ENCODE measurements around the gene DOCK11.
"Not testable (repeated sequence)": the region's sequence is repeated elsewhere in the genome, so short reads cannot be mapped to it uniquely, and the experiment has no call there.

DOCK11 gene

DNA sequence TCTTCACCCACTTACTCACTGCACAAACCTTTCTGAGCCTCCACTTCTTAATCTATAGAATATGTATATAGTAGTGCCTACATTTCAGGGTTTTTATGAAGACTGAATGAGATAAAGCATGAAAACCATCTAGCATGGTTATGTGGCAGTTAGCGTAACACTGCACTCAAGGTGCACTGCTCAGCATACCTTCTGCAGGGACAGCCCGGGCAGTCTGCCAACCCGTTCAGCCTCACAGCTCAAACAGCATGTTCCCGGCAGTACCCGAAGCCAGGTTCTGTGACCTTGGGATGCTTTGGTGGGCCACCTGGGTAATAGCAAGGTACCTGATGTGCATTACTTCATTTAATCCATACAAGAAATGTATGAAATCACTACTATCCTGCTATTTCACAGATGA lies 81.4 kb downstream of the DOCK11 start:
- DNase-seq = no peak

DNA sequence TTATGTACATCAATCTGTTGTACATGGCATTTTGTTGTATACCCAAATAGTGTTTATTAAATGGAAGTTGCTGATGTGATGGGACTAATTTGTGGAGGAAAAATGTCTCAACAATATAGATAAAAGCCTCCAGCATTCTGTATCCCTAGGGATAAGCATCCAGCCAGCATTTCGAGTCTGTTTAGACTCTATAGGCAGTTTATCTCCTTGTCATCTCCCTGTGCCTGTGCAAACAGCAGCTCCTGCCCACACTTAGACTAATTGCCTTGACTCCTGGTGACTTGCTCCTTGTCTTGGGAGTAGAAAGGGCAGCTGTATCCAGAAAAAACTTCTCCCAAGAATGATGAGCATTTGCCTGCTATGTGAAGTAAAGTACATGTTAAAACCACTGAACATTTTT lies 83.8 kb downstream of the DOCK11 start:
- DNase-seq = no peak

DNA sequence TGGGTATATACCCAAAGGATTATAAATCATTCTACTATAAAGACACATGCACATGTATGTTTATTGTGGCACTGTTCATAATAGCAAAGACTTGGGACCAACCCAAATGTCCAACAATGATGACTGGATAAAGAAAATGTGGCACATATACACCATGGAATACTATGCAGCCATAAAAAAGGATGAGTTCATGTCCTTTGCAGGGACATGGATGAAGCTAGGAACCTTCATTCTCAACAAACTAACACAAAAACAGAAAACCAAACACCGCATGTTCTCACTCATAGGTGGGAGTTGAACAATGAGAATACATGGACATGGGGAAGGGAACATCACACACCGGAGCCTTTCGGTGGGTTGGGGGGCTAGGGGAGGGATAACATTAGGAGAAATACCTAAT lies 87.3 kb downstream of the DOCK11 start:
- not testable (repeated sequence) for DNase-seq

DNA sequence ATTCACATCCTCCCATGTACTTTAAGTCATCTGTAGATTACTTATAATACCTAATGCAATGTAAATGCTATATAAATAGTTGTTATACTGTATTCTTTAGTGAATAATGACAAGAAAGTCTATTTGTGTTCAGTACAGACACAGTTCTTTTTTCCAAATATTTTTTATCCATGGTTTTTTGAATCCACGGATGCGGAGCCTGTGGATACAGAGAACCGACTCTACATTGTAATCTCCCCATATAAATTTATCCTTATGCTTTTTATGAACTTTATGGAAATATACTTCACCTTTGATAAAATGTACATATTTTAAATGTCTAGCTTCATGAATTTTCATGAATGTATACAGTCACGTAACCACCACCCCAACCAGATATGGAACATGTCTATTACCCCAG lies 88.2 kb downstream of the DOCK11 start:
- DNase-seq = no peak

DNA sequence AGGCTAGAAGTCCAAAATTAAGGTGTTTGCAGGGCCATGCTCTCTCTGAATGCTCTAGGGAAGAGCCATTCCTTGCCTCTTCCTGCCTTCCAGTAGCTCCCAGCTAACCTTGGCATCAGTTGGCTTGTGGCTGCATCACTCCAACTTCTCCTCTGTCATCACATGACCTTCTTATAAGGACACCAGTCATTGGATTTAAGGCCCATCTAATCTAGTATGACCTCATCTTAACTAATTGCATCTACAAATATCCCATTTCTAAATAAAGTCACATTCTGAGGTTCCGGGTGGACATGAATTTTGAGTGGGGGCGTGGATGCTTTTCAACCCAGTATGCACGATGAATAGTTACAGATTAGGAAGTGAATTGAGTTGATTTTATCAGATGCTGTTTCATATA lies 89.7 kb downstream of the DOCK11 start:
- no peak for DNase-seq

DNA sequence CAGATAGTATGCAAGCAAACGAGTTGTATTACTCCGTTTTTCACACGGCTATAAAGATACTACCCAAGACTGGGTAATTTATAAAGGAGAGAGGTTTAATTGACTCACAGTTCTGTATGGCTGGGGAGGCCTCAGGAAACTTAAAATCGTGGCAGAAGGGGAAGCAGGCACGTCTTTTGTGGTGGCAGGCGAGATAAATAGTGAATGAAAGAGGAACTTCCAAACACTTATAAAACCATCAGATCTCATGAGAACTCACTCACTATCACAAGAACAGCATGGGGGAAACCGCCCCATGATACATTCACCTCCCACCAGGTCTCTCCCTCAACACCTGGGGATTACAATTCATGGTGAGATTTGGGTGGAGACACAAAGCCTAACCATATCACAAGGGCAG lies 90.6 kb downstream of the DOCK11 start:
- not testable (repeated sequence) for DNase-seq

DNA sequence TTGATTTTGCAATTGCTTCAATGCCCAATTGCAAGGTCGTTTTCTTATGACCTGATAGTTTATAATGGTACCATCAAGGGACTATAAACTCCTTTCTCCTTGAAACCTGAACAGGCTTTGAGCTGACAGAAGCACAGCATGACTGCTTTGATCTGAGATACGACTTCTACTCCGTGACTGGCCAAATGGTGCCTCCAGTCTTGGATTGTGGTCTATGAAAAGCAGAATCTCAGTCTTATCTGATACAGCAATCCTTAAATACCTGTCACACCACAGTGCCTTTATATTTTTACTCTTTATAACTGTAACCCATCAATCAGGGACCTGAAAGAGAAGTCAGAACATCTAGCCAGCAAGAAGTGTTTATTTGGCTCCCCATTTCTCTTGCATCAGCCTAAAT lies 93.1 kb downstream of the DOCK11 start:
- no peak for DNase-seq

DNA sequence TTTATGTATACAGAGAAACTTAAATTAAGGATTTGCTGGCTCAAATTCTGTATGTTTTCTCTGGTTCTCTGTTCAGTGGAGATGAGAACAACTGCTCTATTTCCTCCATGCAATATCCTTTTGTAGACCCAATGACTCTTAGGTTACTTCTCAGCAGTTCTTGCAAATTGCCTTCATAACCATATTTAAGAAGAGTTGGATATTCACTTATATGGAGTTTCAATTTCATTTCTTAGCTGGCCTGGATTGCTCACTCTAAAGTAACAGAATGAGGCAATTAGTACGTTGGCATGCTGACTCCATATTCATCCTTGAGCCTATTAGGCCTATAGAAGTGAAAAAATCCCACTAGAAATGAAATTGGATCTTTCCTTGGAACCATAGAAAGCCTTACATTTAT lies 93.6 kb downstream of the DOCK11 start:
- no peak for DNase-seq

DNA sequence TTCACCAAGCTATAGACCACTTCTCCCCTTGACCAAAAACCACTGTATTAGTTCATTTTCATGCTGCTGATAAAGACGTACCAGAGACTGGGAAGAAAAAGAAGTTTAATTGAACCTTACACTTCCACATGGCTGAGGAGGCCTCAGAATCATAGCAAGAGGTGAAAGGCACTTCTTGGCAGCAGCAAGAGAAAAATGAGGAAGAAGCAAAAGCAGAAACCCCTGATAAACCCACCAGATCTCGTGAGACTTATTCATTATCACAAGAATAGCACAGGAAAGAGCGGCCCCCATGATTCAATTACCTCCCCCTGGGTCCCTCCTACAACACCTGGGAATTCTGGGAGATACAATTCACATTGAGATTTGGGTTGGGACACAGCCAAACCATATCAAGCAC lies 97.8 kb downstream of the DOCK11 start:
- no peak for DNase-seq

DNA sequence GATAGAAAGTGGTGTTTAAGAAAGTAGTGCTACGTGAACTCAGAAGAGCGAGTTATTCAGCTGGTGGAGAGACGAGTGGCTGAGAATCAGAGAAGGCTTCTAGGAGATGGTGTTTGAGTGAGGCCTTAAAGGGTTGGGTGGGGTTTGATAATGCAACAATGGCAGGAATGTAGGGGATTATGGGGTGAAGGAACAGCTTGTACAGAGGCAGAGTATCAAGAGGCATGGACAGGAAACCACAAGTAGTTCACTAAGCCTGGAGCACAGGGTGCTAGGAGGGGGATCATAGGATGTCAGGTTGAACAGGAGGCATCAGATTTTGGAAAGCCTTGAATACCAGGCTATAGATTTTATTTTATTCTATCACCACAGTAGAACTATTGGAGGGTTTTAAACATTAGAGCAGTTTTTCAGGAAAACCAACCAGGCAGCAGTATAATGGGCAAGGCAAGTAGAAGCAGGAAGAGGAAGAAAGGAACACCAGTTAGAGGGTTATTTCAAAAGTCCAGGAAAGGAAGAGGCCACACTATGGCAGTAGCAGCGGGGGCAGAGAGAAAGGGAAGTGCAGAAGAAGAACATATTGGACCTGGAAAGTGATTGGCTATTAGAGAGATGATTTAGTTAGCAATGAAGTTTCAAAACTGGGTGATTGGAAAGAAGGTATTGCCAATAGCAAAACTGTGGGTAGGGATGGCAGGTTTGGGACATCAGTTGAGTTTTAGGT lies 99.2 kb downstream of the DOCK11 start:
- no peak for DNase-seq

DNA sequence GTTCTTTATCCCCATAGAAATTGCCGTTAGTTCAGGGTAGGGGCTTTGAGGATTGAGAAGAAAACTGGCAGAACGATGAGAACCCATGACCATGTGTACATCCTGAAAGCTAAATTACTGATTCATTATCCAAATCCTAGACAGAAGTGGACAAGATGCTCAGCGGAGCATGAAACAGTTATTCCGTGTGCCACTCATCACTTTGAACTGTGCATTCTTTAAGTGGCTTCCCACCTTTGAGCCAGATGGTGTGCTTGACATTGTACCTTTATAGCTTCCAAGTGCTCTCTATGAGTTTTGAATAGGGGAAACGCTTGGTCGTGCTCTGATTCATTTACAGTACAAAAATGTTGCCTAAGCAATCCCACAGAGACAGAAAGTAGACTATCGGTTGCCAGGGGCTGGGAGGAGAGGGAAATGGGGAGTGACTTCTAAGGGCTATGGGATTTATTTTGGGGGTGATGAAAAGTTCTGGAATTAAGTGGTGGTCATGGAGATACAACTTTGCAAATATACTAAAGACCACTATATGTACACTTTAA lies 100.0 kb downstream of the DOCK11 start:
- no peak for DNase-seq

DNA sequence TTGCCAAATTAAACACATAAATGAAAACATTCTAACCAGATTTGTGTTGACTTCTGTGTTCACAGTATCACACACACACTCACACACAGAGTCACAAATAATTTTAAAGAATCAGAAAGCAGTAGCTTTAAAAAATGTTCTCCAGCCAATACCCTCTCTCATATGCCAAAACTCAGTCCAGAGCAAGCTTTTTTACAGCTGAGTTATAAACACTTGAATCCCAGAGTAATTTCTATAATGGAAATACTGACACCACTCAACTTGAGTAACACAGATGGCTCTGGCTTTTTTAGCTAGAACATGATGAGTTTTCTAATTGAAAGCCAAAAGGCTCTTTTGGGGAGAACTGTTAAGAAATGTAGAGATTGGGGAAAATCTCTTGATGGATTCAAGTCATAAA lies 100.8 kb downstream of the DOCK11 start:
- DNase-seq = no peak

DNA sequence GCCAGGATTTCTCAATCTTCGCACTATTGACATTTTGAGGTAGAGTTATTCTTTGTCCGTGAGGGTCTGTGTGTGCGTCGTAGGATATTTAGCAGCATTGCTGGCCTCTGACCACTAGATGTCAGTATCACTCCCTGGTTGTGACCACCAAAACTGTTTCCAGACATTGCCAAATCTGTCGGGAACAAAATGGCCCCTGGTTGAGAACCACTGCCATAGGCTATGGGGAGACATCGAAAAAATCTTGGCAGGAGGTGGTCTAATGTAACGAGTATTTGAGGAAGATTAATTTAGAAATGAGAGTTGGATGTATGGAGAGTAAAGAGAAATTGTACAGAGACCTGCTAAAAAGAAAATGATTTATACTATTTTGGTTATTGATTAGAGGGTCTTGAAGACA lies 108.4 kb downstream of the DOCK11 start:
- no peak for DNase-seq

DNA sequence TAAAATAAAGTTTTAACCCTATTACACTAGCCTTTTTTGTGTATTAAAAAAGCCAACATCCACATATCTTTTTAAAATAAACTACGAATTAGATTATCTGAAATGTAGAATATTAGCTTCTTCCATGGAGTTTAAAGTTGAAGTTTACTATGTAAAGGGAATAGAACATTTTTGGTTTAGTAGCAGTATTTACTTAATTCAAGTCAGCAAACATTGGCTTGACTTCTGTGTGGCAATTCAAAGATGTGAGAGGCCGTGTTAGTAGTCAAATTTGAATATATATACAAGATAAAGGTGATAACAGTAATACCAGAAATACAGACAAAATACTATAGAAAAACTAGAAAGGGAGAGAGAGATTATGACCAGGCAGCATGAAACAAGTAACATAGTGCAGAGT lies 116.7 kb downstream of the DOCK11 start:
- DNase-seq = no peak

DNA sequence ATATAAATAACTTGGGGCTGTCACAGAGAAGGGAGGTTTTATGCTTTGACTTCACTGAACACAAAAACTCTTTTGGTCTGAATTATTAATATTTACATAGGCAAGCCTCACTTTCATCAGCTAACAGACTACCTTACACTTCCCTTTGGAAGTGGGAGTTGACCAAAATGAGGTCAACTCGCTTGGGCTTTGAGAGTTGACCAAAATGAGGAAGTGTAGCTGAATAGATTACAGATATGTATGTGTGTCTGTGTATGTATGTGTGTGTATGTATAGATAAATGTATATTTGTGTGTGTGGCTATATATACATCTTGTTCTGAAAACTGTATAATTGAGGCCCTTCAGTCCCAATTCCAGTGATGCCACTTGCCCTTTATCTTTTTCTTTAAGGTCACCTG lies 118.5 kb downstream of the DOCK11 start:
- no peak for DNase-seq

DNA sequence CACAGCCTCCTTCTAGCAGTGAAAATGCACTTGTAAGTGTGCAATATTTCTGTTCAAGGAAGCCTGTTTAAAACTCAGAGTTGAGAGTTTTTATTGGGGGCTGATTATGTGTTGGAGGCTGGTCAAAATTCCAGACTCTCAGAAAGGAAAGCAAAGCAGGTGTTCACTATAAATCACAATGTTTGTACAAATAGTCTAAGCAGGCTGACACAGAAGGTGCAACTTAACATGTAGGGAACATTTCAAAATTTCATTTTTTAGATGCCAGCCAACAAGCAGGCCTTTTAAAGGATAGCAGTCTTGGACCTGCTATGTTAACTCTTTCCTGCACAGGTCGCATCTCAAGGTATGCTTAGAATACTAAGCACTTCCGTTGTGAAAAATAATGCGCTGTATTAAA lies 119.5 kb downstream of the DOCK11 start:
- DNase-seq = no peak

DNA sequence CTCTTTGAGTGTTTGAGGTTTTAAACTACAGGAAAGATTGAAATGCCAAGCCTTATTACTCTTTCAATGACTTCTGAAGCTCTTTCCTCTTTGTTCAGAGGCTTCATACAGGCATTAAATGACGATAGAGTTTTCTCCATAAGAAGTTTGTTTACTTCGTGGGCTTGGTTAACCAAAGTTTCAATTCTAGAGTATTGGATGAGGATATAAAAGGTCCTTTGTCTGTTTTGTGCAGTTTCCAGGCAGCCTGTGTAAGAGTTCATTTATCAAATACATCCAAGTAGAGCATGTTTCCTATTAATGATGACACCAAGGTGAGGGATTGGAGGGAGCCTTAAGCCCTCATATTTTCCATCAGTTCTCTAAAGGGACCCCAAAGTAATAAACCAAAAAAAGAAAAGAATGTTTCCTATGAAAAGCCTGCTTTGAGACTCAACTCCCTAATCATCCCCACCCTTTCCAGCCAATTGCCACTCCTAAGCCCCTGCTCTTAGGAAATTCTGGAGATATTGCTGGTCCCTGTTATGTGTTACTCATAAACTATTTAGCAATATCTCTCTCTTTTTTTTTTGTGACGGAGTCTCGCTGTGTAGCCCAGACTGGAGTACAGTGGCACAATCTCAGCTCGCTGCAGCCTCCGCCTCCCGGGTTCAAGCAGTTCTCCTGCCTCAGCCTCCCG lies 125.6 kb downstream of the DOCK11 start:
- no peak for DNase-seq

DNA sequence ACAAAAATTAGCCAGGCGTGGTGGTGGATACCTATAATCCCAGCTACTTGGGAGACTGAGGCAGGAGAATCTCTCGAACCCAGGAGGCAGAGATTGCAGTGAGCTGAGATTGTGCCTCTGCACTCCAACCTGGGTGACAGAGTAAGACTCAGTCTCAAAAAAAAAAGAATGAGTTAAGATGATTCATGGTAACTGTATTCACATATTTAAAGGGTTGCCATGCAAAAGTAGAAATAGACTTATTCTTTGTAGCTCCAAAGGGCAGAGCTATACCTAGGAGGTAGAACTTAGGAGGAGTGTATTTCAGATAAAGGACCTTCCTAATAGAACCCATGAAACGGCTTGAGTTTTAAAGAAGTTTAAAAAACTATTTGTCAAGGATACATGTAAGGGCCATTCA lies 127.4 kb downstream of the DOCK11 start:
- DNase-seq = no peak

DNA sequence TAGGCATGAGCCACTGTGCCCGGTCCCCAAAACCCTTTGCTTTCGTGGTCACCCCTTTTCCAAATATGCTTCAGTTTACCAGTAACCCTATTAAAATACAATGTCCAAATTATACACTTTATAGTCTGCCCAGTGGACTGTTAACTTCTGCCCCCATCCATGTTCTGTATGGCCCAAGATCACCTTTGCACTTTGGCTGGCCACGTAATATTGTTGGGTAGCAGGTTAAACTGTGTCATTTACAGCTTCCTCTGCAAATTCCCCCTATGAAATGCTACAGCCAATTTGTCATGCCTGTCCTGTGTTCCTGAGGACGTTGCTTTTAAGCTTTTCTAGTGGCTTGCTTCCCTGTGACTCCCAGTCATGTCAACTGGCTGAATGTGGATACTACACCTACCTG lies 130.7 kb downstream of the DOCK11 start:
- no peak for DNase-seq

DNA sequence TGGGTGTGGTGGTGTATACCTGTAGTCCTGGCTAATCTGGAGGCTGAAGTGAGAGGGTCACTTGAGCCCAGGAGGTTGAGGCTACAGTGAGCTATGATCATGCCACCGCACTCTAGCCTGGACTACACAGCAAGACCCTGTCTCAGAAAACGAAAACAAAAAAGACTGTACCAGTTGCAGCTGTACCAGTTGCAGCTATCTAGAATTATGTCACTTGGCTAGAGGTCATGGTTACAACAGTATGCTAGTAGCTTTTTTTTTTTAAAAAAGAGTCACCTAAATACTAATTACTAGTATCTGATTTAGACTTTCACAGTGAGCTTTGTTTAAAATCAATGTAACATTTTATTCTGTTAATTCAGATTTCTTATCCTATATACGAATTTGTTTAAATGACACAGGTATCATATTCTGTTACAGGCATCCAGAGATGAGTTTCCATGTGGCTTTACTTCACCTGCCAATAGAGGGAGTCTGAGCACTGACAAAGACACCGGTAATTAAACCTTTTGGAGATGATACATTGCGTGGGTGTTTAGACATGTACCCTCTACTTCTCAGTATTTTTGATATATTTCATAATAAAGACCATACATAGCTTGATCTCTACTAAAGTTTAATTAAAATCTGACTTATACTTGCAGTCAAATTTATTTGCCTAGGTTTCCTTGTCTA lies 131.6 kb downstream of the DOCK11 start:
- no peak for DNase-seq

DNA sequence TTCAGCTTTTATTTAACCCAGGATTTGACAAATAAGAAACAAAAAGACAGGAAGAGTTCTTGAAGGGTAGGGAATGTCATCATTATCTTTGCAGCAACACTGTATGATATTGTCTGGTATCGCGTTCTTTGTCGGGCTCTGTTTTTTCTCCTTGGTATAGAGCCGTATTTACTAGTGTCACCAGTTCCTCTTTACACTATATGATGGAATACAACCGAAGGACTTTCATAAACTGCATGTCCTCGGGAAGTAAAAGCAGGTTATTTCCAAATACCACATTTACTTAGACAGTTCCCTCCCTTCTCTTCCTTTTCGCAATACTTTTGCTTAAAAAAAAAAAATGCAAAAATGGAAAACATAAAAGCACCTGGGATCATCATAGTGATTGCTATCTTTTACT lies 135.2 kb downstream of the DOCK11 start:
- no peak for DNase-seq

DNA sequence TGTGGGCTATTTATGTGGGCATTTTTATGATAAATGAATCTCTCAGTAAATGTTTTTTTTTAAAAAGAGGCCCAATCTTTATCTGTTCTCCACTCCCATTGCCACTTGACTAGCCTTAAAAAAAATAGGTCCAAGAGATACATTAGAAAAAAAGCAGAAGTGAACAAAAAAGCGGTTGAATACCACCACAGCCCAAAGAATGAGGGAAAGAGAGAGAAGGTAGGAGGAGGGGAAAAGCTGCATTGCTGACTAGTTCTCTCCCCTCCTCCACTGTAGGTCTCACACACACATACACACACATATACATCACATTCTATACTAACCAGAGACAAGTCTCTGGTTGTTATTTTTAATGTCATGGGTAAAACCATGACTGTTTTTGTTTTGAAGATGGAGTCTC lies 136.0 kb downstream of the DOCK11 start:
- no peak for DNase-seq

DNA sequence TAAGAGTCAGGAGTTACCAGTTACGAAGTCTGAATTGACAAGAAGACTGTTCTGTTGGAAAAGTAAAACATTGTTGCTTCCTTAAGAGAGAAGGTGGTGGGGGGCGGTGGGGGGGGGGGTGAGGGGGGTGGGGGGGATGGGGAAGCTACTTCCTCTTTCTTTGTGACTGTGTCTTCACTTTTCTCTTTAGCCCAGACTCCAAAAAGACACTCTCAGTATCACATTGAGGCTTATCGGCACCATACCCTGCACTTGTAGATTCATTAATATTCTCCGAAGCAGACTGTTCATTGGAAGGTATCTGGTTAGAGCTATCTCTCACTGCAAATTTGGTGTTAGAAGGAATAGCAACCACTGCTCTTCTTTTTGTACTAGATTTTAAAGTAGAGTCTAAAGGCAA lies 137.2 kb downstream of the DOCK11 start:
- DNase-seq = no peak

DNA sequence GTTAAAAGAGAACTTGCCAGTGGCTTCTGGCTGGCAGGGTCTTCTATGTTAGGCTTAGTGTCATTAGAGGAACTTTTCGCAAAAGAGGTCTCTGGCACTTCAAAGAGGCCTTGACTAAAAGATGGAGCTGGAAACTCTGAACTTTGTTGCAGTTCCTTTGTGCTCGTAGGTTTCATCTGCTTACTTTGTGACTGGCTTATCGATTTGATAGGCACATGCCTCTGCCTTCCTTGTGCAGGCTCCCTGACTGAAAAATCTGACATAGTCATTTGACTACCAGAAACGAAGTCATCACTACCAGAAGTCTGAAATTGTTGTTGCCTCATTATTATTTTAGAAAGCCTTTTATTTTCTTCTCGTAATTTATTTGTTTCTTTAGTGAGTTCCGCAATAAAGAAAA lies 137.9 kb downstream of the DOCK11 start:
- DNase-seq = no peak

All from cerebellar nuclear complex (tissue), 1 donor.